Measurements from ENCODE around the gene RUFY1.

RUFY1 gene

GRCh38 chr5:179595916-179596315 lies 45.6 kb downstream of the RUFY1 start:
- no peaks in the 10 kb centered on the region for H3K9me3 ChIP-seq (ENCODE audit: insufficient read depth, low read length, severe bottlenecking)
- no peak overlapping the region for H3K27ac ChIP-seq (ENCODE audit: low read length)
- no peak overlapping the region for H3K4me3 ChIP-seq (ENCODE audit: low read depth in 1 of 2, low read length in 2 of 2)
- no peaks in the 10 kb centered on the region for H3K4me1 ChIP-seq (ENCODE audit: insufficient read depth, low read length)
- H3K9ac ChIP-seq (ENCODE audit: low read depth, low read length), result no peak overlapping the region
- H3K27me3 ChIP-seq (ENCODE audit: insufficient read depth, low read length, poor library complexity), result no peaks in the 10 kb centered on the region
- DNase-seq (no peak), ATAC-seq (ENCODE audit: insufficient read depth, low read depth) (no peak)
- H3K79me2 ChIP-seq (ENCODE audit: insufficient read depth, low read length), result no peaks in the 10 kb centered on the region
- no peak overlapping the region for H3K4me2 ChIP-seq (ENCODE audit: insufficient read depth, low read length)
- no peak overlapping the region for H2AFZ ChIP-seq (ENCODE audit: low read depth, low read length)
- peaks cover 2% of the 10 kb centered on the region; the same call in 1 of the 2 replicates for H4K20me1 ChIP-seq (ENCODE audit: insufficient read depth, low read length)
- TF ChIP-seq CTCF (IDR thresholded peaks at IDR 0.05; ENCODE audit: borderline replicate concordance, extremely low read depth, low read length, poor library complexity, severe bottlenecking) (no peak), EZH2 (IDR thresholded peaks at IDR 0.05; ENCODE audit: borderline replicate concordance, low read depth, low read length, severe bottlenecking) (no peak)
- H3K36me3 ChIP-seq (ENCODE audit: insufficient read depth, low read length), result peaks cover 82% of the 10 kb centered on the region

GRCh38 chr5:179596421-179596820 lies 46.1 kb downstream of the RUFY1 start:
- peaks cover 86% of the 10 kb centered on the region for H3K36me3 ChIP-seq (ENCODE audit: insufficient read depth, low read length)
- H2AFZ ChIP-seq (ENCODE audit: low read depth, low read length), result no peak overlapping the region
- H3K27ac ChIP-seq (ENCODE audit: low read length), result no peak overlapping the region
- H3K27me3 ChIP-seq (ENCODE audit: insufficient read depth, low read length, poor library complexity), result no peaks in the 10 kb centered on the region
- no peaks in the 10 kb centered on the region for H3K4me1 ChIP-seq (ENCODE audit: insufficient read depth, low read length)
- no peaks in the 10 kb centered on the region for H3K9me3 ChIP-seq (ENCODE audit: insufficient read depth, low read length, severe bottlenecking)
- DNase-seq (no peak), ATAC-seq (ENCODE audit: insufficient read depth, low read depth) (no peak)
- no peak for TF ChIP-seq CTCF (IDR thresholded peaks at IDR 0.05; ENCODE audit: borderline replicate concordance, extremely low read depth, low read length, poor library complexity, severe bottlenecking)
- no peak for TF ChIP-seq EZH2 (IDR thresholded peaks at IDR 0.05; ENCODE audit: borderline replicate concordance, low read depth, low read length, severe bottlenecking)
- no peaks in the 10 kb centered on the region for H3K79me2 ChIP-seq (ENCODE audit: insufficient read depth, low read length)
- H3K9ac ChIP-seq (ENCODE audit: low read depth, low read length), result no peak overlapping the region
- H4K20me1 ChIP-seq (ENCODE audit: insufficient read depth, low read length), result peaks cover 2% of the 10 kb centered on the region; the same call in 1 of the 2 replicates
- no peak overlapping the region for H3K4me3 ChIP-seq (ENCODE audit: low read depth in 1 of 2, low read length in 2 of 2)
- no peak overlapping the region for H3K4me2 ChIP-seq (ENCODE audit: insufficient read depth, low read length)

GRCh38 chr5:179599100-179599499 lies 48.7 kb downstream of the RUFY1 start:
- no peak overlapping the region for H2AFZ ChIP-seq (ENCODE audit: low read depth, low read length)
- no peaks in the 10 kb centered on the region for H3K79me2 ChIP-seq (ENCODE audit: insufficient read depth, low read length)
- H3K4me3 ChIP-seq (ENCODE audit: low read depth in 1 of 2, low read length in 2 of 2), result no peak overlapping the region
- no peaks in the 10 kb centered on the region for H3K9me3 ChIP-seq (ENCODE audit: insufficient read depth, low read length, severe bottlenecking)
- H3K27ac ChIP-seq (ENCODE audit: low read length), result no peak overlapping the region
- H4K20me1 ChIP-seq (ENCODE audit: insufficient read depth, low read length), result peaks cover 2% of the 10 kb centered on the region; the same call in 1 of the 2 replicates
- DNase-seq, result no peak
- H3K27me3 ChIP-seq (ENCODE audit: insufficient read depth, low read length, poor library complexity), result no peaks in the 10 kb centered on the region
- H3K9ac ChIP-seq (ENCODE audit: low read depth, low read length), result no peak overlapping the region
- TF ChIP-seq EZH2 (IDR thresholded peaks at IDR 0.05; ENCODE audit: borderline replicate concordance, low read depth, low read length, severe bottlenecking) (no peak), CTCF (IDR thresholded peaks at IDR 0.05; ENCODE audit: borderline replicate concordance, extremely low read depth, low read length, poor library complexity, severe bottlenecking) (no peak)
- no peaks in the 10 kb centered on the region for H3K4me1 ChIP-seq (ENCODE audit: insufficient read depth, low read length)
- peaks cover 86% of the 10 kb centered on the region for H3K36me3 ChIP-seq (ENCODE audit: insufficient read depth, low read length)
- ATAC-seq (ENCODE audit: insufficient read depth, low read depth), result no peak
- no peak overlapping the region for H3K4me2 ChIP-seq (ENCODE audit: insufficient read depth, low read length)

- no peak overlapping the region for H3K9ac ChIP-seq (ENCODE audit: low read depth, low read length)
- TF ChIP-seq CTCF (IDR thresholded peaks at IDR 0.05; ENCODE audit: borderline replicate concordance, extremely low read depth, low read length, poor library complexity, severe bottlenecking) (no peak), EZH2 (IDR thresholded peaks at IDR 0.05; ENCODE audit: borderline replicate concordance, low read depth, low read length, severe bottlenecking) (no peak)
- ATAC-seq (ENCODE audit: insufficient read depth, low read depth) (no peak), DNase-seq (no peak)
- H3K27ac ChIP-seq (ENCODE audit: low read length), result no peak overlapping the region
- H3K4me1 ChIP-seq (ENCODE audit: insufficient read depth, low read length), result no peaks in the 10 kb centered on the region
- H4K20me1 ChIP-seq (ENCODE audit: insufficient read depth, low read length), result peaks cover 2% of the 10 kb centered on the region; the same call in 1 of the 2 replicates
- no peaks in the 10 kb centered on the region for H3K27me3 ChIP-seq (ENCODE audit: insufficient read depth, low read length, poor library complexity)
- H3K36me3 ChIP-seq (ENCODE audit: insufficient read depth, low read length), result peaks cover 88% of the 10 kb centered on the region
- H2AFZ ChIP-seq (ENCODE audit: low read depth, low read length), result no peak overlapping the region
- H3K4me2 ChIP-seq (ENCODE audit: insufficient read depth, low read length), result no peak overlapping the region
- no peaks in the 10 kb centered on the region for H3K9me3 ChIP-seq (ENCODE audit: insufficient read depth, low read length, severe bottlenecking)
- H3K79me2 ChIP-seq (ENCODE audit: insufficient read depth, low read length), result no peaks in the 10 kb centered on the region
- no peak overlapping the region for H3K4me3 ChIP-seq (ENCODE audit: low read depth in 1 of 2, low read length in 2 of 2)
These were observed 49.2 kb downstream of the RUFY1 start for GRCh38 chr5:179599566-179599965.

Data from DND-41 (cell line).